CD4-positive, alpha-beta T cell treated with Interleukin-17A for 4 hours (primary cell): Measurements from ENCODE around the gene DCAF10.
"Not testable (repeated sequence)": the region's sequence is repeated elsewhere in the genome, so short reads cannot be mapped to it uniquely, and the experiment has no call there.

Source experiments
- DNase-seq: peaks from one replicate; pipeline ENCODE4 v3.0.0-alpha.2; 2020; ENCODE audit warnings: mixed read lengths

DCAF10 gene

GRCh38 chr9:37792122-37792521 is 8.5 kb upstream of the DCAF10 start:
- no peak for DNase-seq

- no peak for DNase-seq
These were observed 4.4 kb upstream of the DCAF10 start for GRCh38 chr9:37796232-37796631.

GRCh38 chr9:37798677-37799076 is 1.9 kb upstream of the DCAF10 start:
- DNase-seq = no peak

GRCh38 chr9:37801287-37801850 is 772 bp downstream of the DCAF10 start:
- DNase-seq = no peak

- no peak for DNase-seq
These were observed 1.5 kb downstream of the DCAF10 start for GRCh38 chr9:37801959-37802711.

GRCh38 chr9:37806271-37806670 is 5.7 kb downstream of the DCAF10 start:
- no peak for DNase-seq

- not testable (repeated sequence) for DNase-seq
These were observed 9.1 kb downstream of the DCAF10 start for GRCh38 chr9:37809676-37810075.

- DNase-seq = no peak
These were observed 11.4 kb downstream of the DCAF10 start for GRCh38 chr9:37811906-37812476.

GRCh38 chr9:37812773-37813379 is 12.3 kb downstream of the DCAF10 start:
- DNase-seq = no peak

GRCh38 chr9:37818849-37819248 is 18.3 kb downstream of the DCAF10 start:
- DNase-seq = no peak

- no peak for DNase-seq
These were observed 19.5 kb downstream of the DCAF10 start for GRCh38 chr9:37820142-37820541.

GRCh38 chr9:37825174-37825573 is 24.6 kb downstream of the DCAF10 start:
- DNase-seq = not testable (repeated sequence)

GRCh38 chr9:37827483-37828165 is 27.0 kb downstream of the DCAF10 start:
- no peak for DNase-seq

GRCh38 chr9:37835821-37836220 is 35.2 kb downstream of the DCAF10 start:
- no peak for DNase-seq

- DNase-seq = no peak
These were observed 35.8 kb downstream of the DCAF10 start for GRCh38 chr9:37836386-37836785.

GRCh38 chr9:37839496-37840461 is 39.2 kb downstream of the DCAF10 start:
- no peak for DNase-seq

GRCh38 chr9:37840560-37841194 is 40.1 kb downstream of the DCAF10 start:
- DNase-seq = no peak

GRCh38 chr9:37852222-37852621 is 51.6 kb downstream of the DCAF10 start:
- DNase-seq = no peak

GRCh38 chr9:37856551-37856950 is 56.0 kb downstream of the DCAF10 start:
- no peak for DNase-seq

GRCh38 chr9:37859043-37859442 is 58.4 kb downstream of the DCAF10 start:
- no peak for DNase-seq

GRCh38 chr9:37862530-37862929 is 61.9 kb downstream of the DCAF10 start:
- DNase-seq = no peak
